WI38 (cell line): ENCODE data around the gene TMEM38B.

Source experiments
- H3K4me3 ChIP-seq: 2 replicates; pipeline ENCODE4 v1.5.1; 2011; ENCODE audit warnings: low read depth, mild to moderate bottlenecking, control low read depth, low read length
- TF ChIP-seq, protein P1 (sequence below): IDR thresholded peaks from 2 replicates; pipeline ENCODE4 v1.5.1; 2012; ENCODE audit warnings: low read depth, mild to moderate bottlenecking, control low read depth, low read length

Gene TMEM38B

DNA sequence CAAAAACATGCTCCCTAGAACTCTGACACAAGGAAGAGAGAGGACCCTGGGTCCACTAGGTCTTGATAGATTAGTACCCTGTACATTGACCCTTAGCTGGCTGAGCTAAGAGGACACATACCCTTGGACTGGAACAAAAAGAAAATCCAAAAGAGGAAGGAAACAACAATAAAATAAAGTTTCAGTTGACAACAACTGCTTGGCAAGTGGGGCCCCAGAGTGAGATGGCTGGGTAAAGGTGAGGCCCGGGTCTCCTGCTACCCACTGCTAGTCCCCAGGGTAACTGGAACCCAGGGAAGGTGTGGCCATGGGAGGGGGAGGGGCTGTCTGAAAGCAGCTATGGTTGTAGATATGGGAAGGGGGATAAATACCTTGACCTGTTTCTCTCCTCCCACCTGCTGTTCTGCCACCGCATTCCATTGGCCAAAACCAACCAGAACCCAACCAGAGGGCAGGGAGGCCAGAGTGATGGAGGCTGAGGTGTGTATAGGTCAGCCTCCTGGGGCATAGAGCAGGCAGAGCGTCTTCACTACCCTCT lies 20.4 kb upstream of the TMEM38B start:
- no peak overlapping the region for H3K4me3 ChIP-seq
- TF ChIP-seq, protein P1, sequence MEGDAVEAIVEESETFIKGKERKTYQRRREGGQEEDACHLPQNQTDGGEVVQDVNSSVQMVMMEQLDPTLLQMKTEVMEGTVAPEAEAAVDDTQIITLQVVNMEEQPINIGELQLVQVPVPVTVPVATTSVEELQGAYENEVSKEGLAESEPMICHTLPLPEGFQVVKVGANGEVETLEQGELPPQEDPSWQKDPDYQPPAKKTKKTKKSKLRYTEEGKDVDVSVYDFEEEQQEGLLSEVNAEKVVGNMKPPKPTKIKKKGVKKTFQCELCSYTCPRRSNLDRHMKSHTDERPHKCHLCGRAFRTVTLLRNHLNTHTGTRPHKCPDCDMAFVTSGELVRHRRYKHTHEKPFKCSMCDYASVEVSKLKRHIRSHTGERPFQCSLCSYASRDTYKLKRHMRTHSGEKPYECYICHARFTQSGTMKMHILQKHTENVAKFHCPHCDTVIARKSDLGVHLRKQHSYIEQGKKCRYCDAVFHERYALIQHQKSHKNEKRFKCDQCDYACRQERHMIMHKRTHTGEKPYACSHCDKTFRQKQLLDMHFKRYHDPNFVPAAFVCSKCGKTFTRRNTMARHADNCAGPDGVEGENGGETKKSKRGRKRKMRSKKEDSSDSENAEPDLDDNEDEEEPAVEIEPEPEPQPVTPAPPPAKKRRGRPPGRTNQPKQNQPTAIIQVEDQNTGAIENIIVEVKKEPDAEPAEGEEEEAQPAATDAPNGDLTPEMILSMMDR, result no peak

DNA sequence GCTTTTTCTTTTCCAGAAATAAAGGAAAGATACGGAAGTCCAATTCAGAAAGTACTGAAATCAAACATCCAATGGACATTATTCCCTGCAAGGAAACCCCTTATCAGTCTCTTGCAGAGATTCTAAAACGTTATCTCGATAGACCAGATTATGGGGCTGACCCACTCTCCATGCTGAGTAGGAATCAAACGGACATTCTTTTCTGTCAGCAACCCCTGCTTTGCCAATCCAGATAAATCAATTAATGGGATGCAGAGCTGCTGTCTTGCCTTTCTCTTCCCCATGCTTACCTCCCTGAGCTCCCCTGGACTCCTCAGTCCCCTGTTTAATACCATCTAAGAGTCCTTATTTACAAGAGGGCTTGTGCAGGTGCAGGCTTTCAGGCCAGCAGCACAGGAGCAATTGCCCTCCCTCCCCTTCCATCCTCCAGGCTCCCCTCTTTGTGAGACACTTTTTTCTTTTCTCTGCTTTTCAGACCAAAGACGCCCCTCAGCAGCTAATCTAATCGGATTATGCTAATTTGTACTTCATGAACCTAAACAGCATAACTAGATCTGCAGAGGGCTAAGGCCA lies 17.9 kb upstream of the TMEM38B start:
- H3K4me3 ChIP-seq, result no peak overlapping the region
- TF ChIP-seq, protein P1, result no peak

DNA sequence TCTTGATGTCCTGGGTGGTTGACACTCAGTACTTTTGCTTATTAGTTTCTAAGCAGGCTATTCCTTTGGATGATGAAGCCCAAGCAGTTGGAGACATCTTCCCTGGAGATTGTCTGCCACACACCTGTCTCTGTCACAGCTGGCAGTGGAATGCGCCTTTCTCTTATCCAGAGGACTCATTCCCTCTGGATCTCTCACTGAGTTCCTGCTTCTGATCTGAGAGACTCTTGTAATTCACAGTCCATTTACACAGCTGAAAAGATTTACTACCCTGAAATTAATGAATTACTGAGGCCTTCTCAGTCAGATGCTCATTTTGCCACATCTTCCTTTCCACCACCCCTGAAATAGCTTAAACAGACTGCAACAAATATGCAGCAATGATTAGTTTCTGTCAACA lies 16.2 kb upstream of the TMEM38B start:
- H3K4me3 ChIP-seq, result no peak overlapping the region
- TF ChIP-seq, protein P1, result no peak

DNA sequence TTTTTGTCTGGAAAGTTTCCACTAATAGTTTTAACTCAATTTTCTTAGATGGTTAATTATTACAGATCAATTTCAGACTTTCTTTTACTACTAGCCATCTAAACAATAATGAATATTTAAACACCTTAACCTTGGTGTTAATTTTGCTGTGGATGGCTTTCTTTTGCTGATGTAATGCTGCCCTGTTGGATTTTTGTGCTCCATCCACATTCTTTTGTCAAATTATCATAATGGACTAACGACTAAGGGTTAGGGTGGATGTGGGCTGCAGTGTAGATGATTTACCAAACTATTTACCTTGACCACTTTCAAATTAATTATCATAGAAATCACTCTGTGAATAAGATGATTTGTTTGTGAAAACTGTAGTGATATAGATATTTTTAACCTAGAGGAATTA lies 15.6 kb upstream of the TMEM38B start:
- TF ChIP-seq, protein P1, result no peak

DNA sequence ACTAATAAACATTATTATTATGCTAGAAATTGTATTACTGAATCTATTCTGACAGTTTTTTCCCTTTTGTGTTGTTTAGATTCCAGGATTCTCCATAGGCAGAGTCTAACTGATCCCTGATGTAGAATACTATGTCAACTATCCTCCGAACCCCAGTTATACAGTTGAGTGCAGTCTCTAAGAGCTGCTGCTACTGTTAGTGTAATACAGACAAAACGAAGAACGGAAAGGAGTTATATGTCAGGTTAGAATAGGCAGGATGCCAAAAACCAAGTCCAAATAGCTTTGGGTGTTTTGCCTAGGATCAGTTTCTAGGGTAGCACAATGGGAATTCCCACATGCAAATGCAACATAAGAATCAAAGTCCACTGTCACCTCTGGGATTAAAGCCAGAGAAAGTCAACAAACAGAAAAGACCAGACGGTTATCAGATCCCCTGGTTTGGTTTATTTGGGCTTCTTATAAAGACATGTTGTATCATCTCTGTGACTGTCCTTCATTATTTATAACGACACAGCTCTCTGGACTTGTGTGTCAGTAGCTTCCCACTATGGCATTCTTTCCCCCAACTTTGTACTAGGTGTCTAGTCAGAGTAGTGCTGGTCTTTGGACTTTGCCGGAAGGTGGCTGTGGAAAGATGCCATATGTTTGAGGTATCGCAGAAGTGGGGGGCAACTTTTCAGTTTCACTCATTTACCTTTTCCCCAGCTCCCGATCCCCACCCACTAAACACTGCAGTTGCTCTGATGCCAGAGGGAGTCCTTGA lies 14.9 kb upstream of the TMEM38B start:
- TF ChIP-seq, protein P1, result no peak
- no peak overlapping the region for H3K4me3 ChIP-seq

More for the DNA sequence above, 15.6 kb upstream of the TMEM38B start:
- H3K4me3 ChIP-seq, result no peak overlapping the region

DNA sequence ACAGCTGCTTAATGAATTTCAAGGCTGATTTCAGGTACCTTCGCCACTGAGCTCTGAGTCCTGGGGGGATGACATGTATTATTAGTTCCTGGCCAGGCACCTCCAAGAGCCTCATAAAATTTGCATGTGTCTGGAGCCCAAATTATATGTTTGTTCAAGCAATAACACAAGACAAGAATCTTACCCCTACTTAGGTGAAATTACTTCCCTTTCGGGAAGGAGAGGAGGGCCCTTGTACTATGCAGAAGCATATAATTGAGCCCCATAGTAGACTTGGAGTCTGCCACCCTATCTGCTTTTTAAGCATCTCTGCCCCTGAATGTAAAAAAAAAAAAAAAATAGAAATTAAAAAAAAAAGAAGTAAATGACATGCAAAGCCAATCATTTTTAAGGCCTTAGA lies 13.0 kb upstream of the TMEM38B start:
- no peak overlapping the region for H3K4me3 ChIP-seq
- TF ChIP-seq, protein P1, result no peak

DNA sequence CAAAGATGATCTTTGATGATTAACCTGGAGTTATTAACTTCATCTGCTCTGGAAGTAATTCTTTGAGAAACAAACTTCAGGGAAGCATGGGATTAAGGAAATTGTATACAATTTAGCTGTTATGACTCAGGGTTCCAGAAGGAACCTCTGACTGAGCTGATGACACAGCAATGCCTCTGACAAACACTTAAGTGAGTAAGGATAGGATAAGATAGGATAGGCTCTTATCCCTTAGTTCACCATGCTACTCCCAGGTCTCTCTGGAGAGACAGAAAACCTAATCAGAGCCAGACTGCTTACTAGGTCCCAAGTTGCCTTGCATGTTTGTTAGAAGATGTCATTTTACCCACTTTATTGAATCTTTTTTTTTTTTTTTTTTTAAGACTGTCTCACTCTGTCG lies 12.6 kb upstream of the TMEM38B start:
- TF ChIP-seq, protein P1, result no peak
- H3K4me3 ChIP-seq, result no peak overlapping the region
